MCF 10A (cell line): ENCODE data around the gene INPP5D. TPM values are rescaled to one million over a fixed set of nuclear protein-coding genes. Genes with fewer than 3 reads are reported as not detected.

ENCODE experiments used
- BruUV-seq: library from RNA; stranded (reverse); fragments of 400-500 nt; replicated peaks from 2 replicates; lab custom pipeline; 2021; lab: Mats Ljungman, UMichigan
- CTCF ChIA-PET: fragments of 300-600 bp; sonication (Branson Sonifier 250); formaldehyde crosslinking; extraction: SDS; loops from one replicate; lab custom pipeline; 2021; ENCODE audit warnings: antibody characterized with exemption, inconsistent platforms; lab: Yijun Ruan, JAX
- POLR2A ChIA-PET: fragments of 300-600, 350-650 bp; sonication (Branson Sonifier 250); formaldehyde crosslinking; extraction: SDS; loops from one replicate; lab custom pipeline; 2020; ENCODE audit warnings: antibody characterized with exemption, inconsistent platforms; lab: Yijun Ruan, JAX
- DNase-seq: peaks from one replicate; pipeline ENCODE4 v3.0.0-alpha.2; 2018; ENCODE audit not compliant: unreplicated experiment
- H3K27ac Mint-ChIP-seq: one replicate; pipeline ENCODE4 v1.8.0; 2022; ENCODE audit warnings: mild to moderate bottlenecking, low read depth, mixed read lengths; ENCODE audit not compliant: unreplicated experiment
- H3K27me3 Mint-ChIP-seq: one replicate; pipeline ENCODE4 v1.8.0; 2022; ENCODE audit warnings: mixed read lengths; ENCODE audit not compliant: insufficient read depth, unreplicated experiment
- H3K36me3 Mint-ChIP-seq: one replicate; pipeline ENCODE4 v1.8.0; 2022; ENCODE audit warnings: mild to moderate bottlenecking, moderate library complexity, mixed read lengths; ENCODE audit not compliant: insufficient read depth, unreplicated experiment
- H3K4me1 Mint-ChIP-seq: one replicate; pipeline ENCODE4 v1.8.0; 2022; ENCODE audit warnings: mixed read lengths; ENCODE audit not compliant: insufficient read depth, unreplicated experiment
- H3K4me3 Mint-ChIP-seq: one replicate; pipeline ENCODE4 v1.8.0; 2022; ENCODE audit warnings: mild to moderate bottlenecking, moderate library complexity, mixed read lengths; ENCODE audit not compliant: unreplicated experiment
- H3K9me3 Mint-ChIP-seq: one replicate; pipeline ENCODE4 v1.8.0; 2022; ENCODE audit warnings: mixed read lengths; ENCODE audit not compliant: unreplicated experiment
- intact Hi-C: fragments of 100-400 bp; cut with micrococcal nuclease; formaldehyde crosslinking; loops from 2 replicates; pipeline ENCODE4 v1.14.1; 2022
- total RNA-seq: library from RNA; stranded (reverse); gene quantifications from 2 replicates; pipeline ENCODE4 v1.2.3, GENCODE V29; 2022
- TF ChIP-seq, protein P1 (sequence below): fragments of 200-600 bp; IDR thresholded peaks from one replicate; pipeline ENCODE4 v1.8.0; 2022; ENCODE audit warnings: antibody characterized with exemption, mild to moderate bottlenecking; ENCODE audit not compliant: unreplicated experiment

INPP5D gene
- total RNA-seq, 1 experiment from 2014 or later, result 64.9 TPM

DNA sequence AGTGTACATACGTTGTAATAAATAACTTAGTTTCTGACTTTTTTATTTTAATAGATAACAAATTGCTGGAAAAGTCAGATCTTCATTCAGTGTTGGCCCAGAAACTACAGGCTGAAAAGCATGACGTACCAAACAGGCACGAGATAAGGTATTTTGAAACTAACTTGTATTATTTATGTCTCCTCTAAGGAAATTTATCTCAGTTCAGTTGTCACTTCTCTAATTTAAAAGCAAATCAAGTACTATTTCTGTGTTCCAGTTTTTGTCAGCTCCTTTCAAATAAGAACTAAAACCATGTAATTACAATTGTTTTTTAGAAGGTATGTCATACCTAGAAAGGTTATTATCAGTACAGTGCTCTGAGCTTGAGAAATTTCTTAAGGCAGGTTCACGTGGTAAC, 195.9 kb downstream of the INPP5D start:
- H3K27me3 Mint-ChIP-seq, result no peaks in the 10 kb centered on the region
- no peak overlapping the region for H3K27ac Mint-ChIP-seq
- intact Hi-C loops, result no loop called here
- TF ChIP-seq, protein P1, sequence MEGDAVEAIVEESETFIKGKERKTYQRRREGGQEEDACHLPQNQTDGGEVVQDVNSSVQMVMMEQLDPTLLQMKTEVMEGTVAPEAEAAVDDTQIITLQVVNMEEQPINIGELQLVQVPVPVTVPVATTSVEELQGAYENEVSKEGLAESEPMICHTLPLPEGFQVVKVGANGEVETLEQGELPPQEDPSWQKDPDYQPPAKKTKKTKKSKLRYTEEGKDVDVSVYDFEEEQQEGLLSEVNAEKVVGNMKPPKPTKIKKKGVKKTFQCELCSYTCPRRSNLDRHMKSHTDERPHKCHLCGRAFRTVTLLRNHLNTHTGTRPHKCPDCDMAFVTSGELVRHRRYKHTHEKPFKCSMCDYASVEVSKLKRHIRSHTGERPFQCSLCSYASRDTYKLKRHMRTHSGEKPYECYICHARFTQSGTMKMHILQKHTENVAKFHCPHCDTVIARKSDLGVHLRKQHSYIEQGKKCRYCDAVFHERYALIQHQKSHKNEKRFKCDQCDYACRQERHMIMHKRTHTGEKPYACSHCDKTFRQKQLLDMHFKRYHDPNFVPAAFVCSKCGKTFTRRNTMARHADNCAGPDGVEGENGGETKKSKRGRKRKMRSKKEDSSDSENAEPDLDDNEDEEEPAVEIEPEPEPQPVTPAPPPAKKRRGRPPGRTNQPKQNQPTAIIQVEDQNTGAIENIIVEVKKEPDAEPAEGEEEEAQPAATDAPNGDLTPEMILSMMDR, result no peak
- peaks cover 16% of the 10 kb centered on the region for H3K4me1 Mint-ChIP-seq
- no peak for DNase-seq
- CTCF ChIA-PET, result no interaction called here
- POLR2A ChIA-PET, result no interaction called here
- BruUV-seq, result no TSS peak
- H3K36me3 Mint-ChIP-seq, result peaks cover 33% of the 10 kb centered on the region
- H3K4me3 Mint-ChIP-seq, result no peak overlapping the region
- no peaks in the 10 kb centered on the region for H3K9me3 Mint-ChIP-seq

Other genes starting within 250 kb of the INPP5D start
- 7.8 and 8.2 TPM in 2 replicates for gene SNORC, start 190.1 kb upstream of the INPP5D start, total RNA-seq
- gene NGEF, start 47.1 kb upstream of the INPP5D start, total RNA-seq, result 2.7 and 7.4 TPM in 2 replicates
- gene NEU2, start 27.7 kb upstream of the INPP5D start, total RNA-seq, result not detected in 2 replicates
- gene ATG16L1, start 191.3 kb downstream of the INPP5D start, total RNA-seq, result 26.4 and 28.7 TPM in 2 replicates
- not detected in 2 replicates for gene SAG, start 247.5 kb downstream of the INPP5D start, total RNA-seq